Measurements from ENCODE around the gene BRD4. TPM values are rescaled to one million over a fixed set of nuclear protein-coding genes. Genes with fewer than 3 reads are reported as not detected.
"Not testable (repeated sequence)": the region's sequence is repeated elsewhere in the genome, so short reads cannot be mapped to it uniquely, and the experiment has no call there.

The BRD4 gene
- total RNA-seq, 4 donors from 2014 or later, result 34.1 to 48.1 (median 37.5) TPM

GRCh38 chr19:15354566-15355296, 22.4 kb upstream of the BRD4 start:
- no peak overlapping the region for H3K4me3 ChIP-seq
- peaks cover 0 to 5% (median 0%) of the 10 kb centered on the region in 4 donors for H3K4me1 ChIP-seq
- intact Hi-C loops (cut with DNase I), result no loop called here
- peaks cover 38 to 78% (median 67%) of the 10 kb centered on the region in 4 donors for H3K36me3 ChIP-seq
- H3K27ac ChIP-seq (replicated peaks in 1 of 4), result peak overlapping the region in 1 of 4 donors; percentile 4
- H3K27me3 ChIP-seq, result no peaks in the 10 kb centered on the region
- H3K9me3 ChIP-seq, result no peaks in the 10 kb centered on the region
- no peak for DNase-seq (ENCODE audit: extremely low spot score)
- WGBS, result 75% methylated on average over 27 of the region's 27 CpGs
- TF ChIP-seq POLR2AphosphoS5 (IDR thresholded peaks at IDR 0.05) (peak in 1 of 2 donors; percentile 23), EP300 (IDR thresholded peaks at IDR 0.05) (no peak)

GRCh38 chr19:15353908-15354307, 21.6 kb upstream of the BRD4 start:
- Histone ChIP-seq H3K9me3 (no peaks in the 10 kb centered on the region), H3K36me3 (peaks cover 30 to 70% (median 59%) of the 10 kb centered on the region in 4 donors)
- intact Hi-C loops (cut with DNase I), result no loop called here

GRCh38 chr19:15352535-15352934, 20.2 kb upstream of the BRD4 start:
- H3K4me1 ChIP-seq; DNase-seq (ENCODE audit: extremely low spot score); intact Hi-C loops (cut with DNase I); H3K27ac ChIP-seq (replicated peaks in 1 of 4); H3K9me3 ChIP-seq; H3K27me3 ChIP-seq; H3K4me3 ChIP-seq: not testable (repeated sequence)
- WGBS, result 92% methylated on average over 8 of the region's 8 CpGs
- peaks cover 17 to 57% (median 46%) of the 10 kb centered on the region in 4 donors for H3K36me3 ChIP-seq

More at GRCh38 chr19:15353908-15354307, 21.6 kb upstream of the BRD4 start:
- no peak for DNase-seq (ENCODE audit: extremely low spot score)
- Histone ChIP-seq H3K27me3 (no peaks in the 10 kb centered on the region), H3K27ac (replicated peaks in 1 of 4) (no peak overlapping the region), H3K4me1 (peaks cover 0 to 5% (median 0%) of the 10 kb centered on the region in 4 donors), H3K4me3 (no peak overlapping the region)
- TF ChIP-seq CTCF (IDR thresholded peaks at IDR 0.05), result no peak
- no peak for TF ChIP-seq EP300 (IDR thresholded peaks at IDR 0.05)
- TF ChIP-seq POLR2AphosphoS5 (IDR thresholded peaks at IDR 0.05), result no peak
- TF ChIP-seq POLR2A (IDR thresholded peaks at IDR 0.05; ENCODE audit: low read depth), result no peak
- WGBS, result 70% methylated on average over 4 of the region's 4 CpGs

GRCh38 chr19:15341328-15341727, 9.0 kb upstream of the BRD4 start:
- 96% methylated on average over 11 of the region's 11 CpGs for WGBS
- H3K27ac ChIP-seq (replicated peaks in 1 of 4); H3K27me3 ChIP-seq; H3K9me3 ChIP-seq; DNase-seq (ENCODE audit: extremely low spot score); intact Hi-C loops (cut with DNase I); H3K4me3 ChIP-seq: not testable (repeated sequence)
- H3K36me3 ChIP-seq, result peaks cover 0 to 18% (median 13%) of the 10 kb centered on the region in 4 donors
- peaks cover 0 to 14% (median 2%) of the 10 kb centered on the region in 4 donors for H3K4me1 ChIP-seq

GRCh38 chr19:15340086-15340485, 7.7 kb upstream of the BRD4 start:
- intact Hi-C loops (cut with DNase I), result no loop called here
- Histone ChIP-seq H3K4me1 (peaks cover 0 to 19% (median 2%) of the 10 kb centered on the region in 4 donors), H3K27ac (replicated peaks in 1 of 4) (no peak overlapping the region), H3K36me3 (peaks cover 0 to 18% (median 5%) of the 10 kb centered on the region in 4 donors), H3K27me3 (no peaks in the 10 kb centered on the region), H3K4me3 (no peak overlapping the region), H3K9me3 (no peaks in the 10 kb centered on the region)
- 90% methylated on average over 4 of the region's 4 CpGs for WGBS
- TF ChIP-seq CTCF (IDR thresholded peaks at IDR 0.05), result no peak
- no peak for DNase-seq (ENCODE audit: extremely low spot score)

GRCh38 chr19:15337202-15337601, 4.9 kb upstream of the BRD4 start:
- TF ChIP-seq POLR2AphosphoS5 (IDR thresholded peaks at IDR 0.05) (no peak), EP300 (IDR thresholded peaks at IDR 0.05) (no peak), CTCF (IDR thresholded peaks at IDR 0.05) (no peak), POLR2A (IDR thresholded peaks at IDR 0.05; ENCODE audit: low read depth) (no peak)
- no peak for DNase-seq (ENCODE audit: extremely low spot score)
- WGBS, result 61% methylated on average over 8 of the region's 8 CpGs
- H3K4me3 ChIP-seq, result no peak overlapping the region
- no peaks in the 10 kb centered on the region for H3K27me3 ChIP-seq
- peaks cover 12 to 27% (median 17%) of the 10 kb centered on the region in 4 donors for H3K4me1 ChIP-seq
- H3K9me3 ChIP-seq, result no peaks in the 10 kb centered on the region
- H3K27ac ChIP-seq (replicated peaks in 1 of 4), result no peak overlapping the region
- intact Hi-C loops (cut with DNase I), result no loop called here
- H3K36me3 ChIP-seq, result peaks cover 0 to 3% (median 0%) of the 10 kb centered on the region in 4 donors

GRCh38 chr19:15335992-15336391, 3.7 kb upstream of the BRD4 start:
- WGBS, result 82% methylated on average over 7 of the region's 7 CpGs
- peaks cover 12 to 27% (median 19%) of the 10 kb centered on the region in 4 donors for H3K4me1 ChIP-seq
- H3K9me3 ChIP-seq; H3K4me3 ChIP-seq; H3K27me3 ChIP-seq; H3K36me3 ChIP-seq; DNase-seq (ENCODE audit: extremely low spot score); intact Hi-C loops (cut with DNase I); H3K27ac ChIP-seq (replicated peaks in 1 of 4): not testable (repeated sequence)

Data from esophagus muscularis mucosa (tissue), 4 donors.